ENCODE data around the gene LILRA1.
"Not testable (repeated sequence)": the region's sequence is repeated elsewhere in the genome, so short reads cannot be mapped to it uniquely, and the experiment has no call there.

LILRA1 gene

GRCh38 chr19:54586397-54586796 is 7.0 kb upstream of the LILRA1 start:
- H3K9me3 ChIP-seq (ENCODE audit: low read length) = no peaks in the 10 kb centered on the region
- H3K27ac ChIP-seq (ENCODE audit: low read depth, low read length) = no peak overlapping the region
- no peaks in the 10 kb centered on the region for H3K36me3 ChIP-seq (ENCODE audit: insufficient read depth, low read length)
- no peaks in the 10 kb centered on the region for H3K27me3 ChIP-seq (ENCODE audit: control insufficient read depth in 1 of 2, insufficient read depth in 2 of 2, low read length in 2 of 2)
- H3K4me1 ChIP-seq (ENCODE audit: insufficient read depth, low read length) = no peaks in the 10 kb centered on the region
- no peak overlapping the region for H3K9ac ChIP-seq (ENCODE audit: low read length)
- H3K4me3 ChIP-seq (ENCODE audit: low read depth in 1 of 2, low read length in 2 of 2) = no peak overlapping the region

- H3K4me1 ChIP-seq (ENCODE audit: insufficient read depth, low read length) = no peaks in the 10 kb centered on the region
- no peak overlapping the region for H3K4me3 ChIP-seq (ENCODE audit: low read depth in 1 of 2, low read length in 2 of 2)
- H3K27ac ChIP-seq (ENCODE audit: low read depth, low read length) = no peak overlapping the region
- H3K9me3 ChIP-seq (ENCODE audit: low read length) = no peaks in the 10 kb centered on the region
- H3K9ac ChIP-seq (ENCODE audit: low read length) = no peak overlapping the region
- no peaks in the 10 kb centered on the region for H3K27me3 ChIP-seq (ENCODE audit: control insufficient read depth in 1 of 2, insufficient read depth in 2 of 2, low read length in 2 of 2)
- H3K36me3 ChIP-seq (ENCODE audit: insufficient read depth, low read length) = no peaks in the 10 kb centered on the region
These were observed 6.4 kb upstream of the LILRA1 start for GRCh38 chr19:54587026-54587425.

GRCh38 chr19:54593931-54594626 is 647 bp downstream of the LILRA1 start:
- not testable (repeated sequence) for H3K4me3 ChIP-seq (ENCODE audit: low read depth in 1 of 2, low read length in 2 of 2); H3K36me3 ChIP-seq (ENCODE audit: insufficient read depth, low read length); H3K4me1 ChIP-seq (ENCODE audit: insufficient read depth, low read length); H3K27me3 ChIP-seq (ENCODE audit: control insufficient read depth in 1 of 2, insufficient read depth in 2 of 2, low read length in 2 of 2); H3K9ac ChIP-seq (ENCODE audit: low read length); H3K27ac ChIP-seq (ENCODE audit: low read depth, low read length); H3K9me3 ChIP-seq (ENCODE audit: low read length)

GRCh38 chr19:54594737-54595136 is 1.3 kb downstream of the LILRA1 start:
- Histone ChIP-seq H3K4me3 (ENCODE audit: low read depth in 1 of 2, low read length in 2 of 2) (no peak overlapping the region), H3K9me3 (ENCODE audit: low read length) (no peaks in the 10 kb centered on the region), H3K27ac (ENCODE audit: low read depth, low read length) (no peak overlapping the region), H3K27me3 (ENCODE audit: control insufficient read depth in 1 of 2, insufficient read depth in 2 of 2, low read length in 2 of 2) (no peaks in the 10 kb centered on the region), H3K4me1 (ENCODE audit: insufficient read depth, low read length) (no peaks in the 10 kb centered on the region), H3K36me3 (ENCODE audit: insufficient read depth, low read length) (no peaks in the 10 kb centered on the region), H3K9ac (ENCODE audit: low read length) (no peak overlapping the region)

GRCh38 chr19:54595680-54596436 is 2.4 kb downstream of the LILRA1 start:
- H3K27ac ChIP-seq (ENCODE audit: low read depth, low read length); H3K4me1 ChIP-seq (ENCODE audit: insufficient read depth, low read length); H3K4me3 ChIP-seq (ENCODE audit: low read depth in 1 of 2, low read length in 2 of 2); H3K36me3 ChIP-seq (ENCODE audit: insufficient read depth, low read length); H3K27me3 ChIP-seq (ENCODE audit: control insufficient read depth in 1 of 2, insufficient read depth in 2 of 2, low read length in 2 of 2); H3K9me3 ChIP-seq (ENCODE audit: low read length); H3K9ac ChIP-seq (ENCODE audit: low read length): not testable (repeated sequence)

GRCh38 chr19:54600212-54600611 is 6.8 kb downstream of the LILRA1 start:
- Histone ChIP-seq H3K27ac (ENCODE audit: low read depth, low read length) (no peak overlapping the region), H3K4me3 (ENCODE audit: low read depth in 1 of 2, low read length in 2 of 2) (no peak overlapping the region), H3K4me1 (ENCODE audit: insufficient read depth, low read length) (no peaks in the 10 kb centered on the region), H3K36me3 (ENCODE audit: insufficient read depth, low read length) (no peaks in the 10 kb centered on the region), H3K9ac (ENCODE audit: low read length) (no peak overlapping the region), H3K9me3 (ENCODE audit: low read length) (peaks cover 3% of the 10 kb centered on the region), H3K27me3 (ENCODE audit: control insufficient read depth in 1 of 2, insufficient read depth in 2 of 2, low read length in 2 of 2) (no peaks in the 10 kb centered on the region)

GRCh38 chr19:54606230-54606629 is 12.8 kb downstream of the LILRA1 start:
- H3K9ac ChIP-seq (ENCODE audit: low read length) = no peak overlapping the region
- H3K9me3 ChIP-seq (ENCODE audit: low read length) = peaks cover 3% of the 10 kb centered on the region
- no peaks in the 10 kb centered on the region for H3K27me3 ChIP-seq (ENCODE audit: control insufficient read depth in 1 of 2, insufficient read depth in 2 of 2, low read length in 2 of 2)
- H3K4me1 ChIP-seq (ENCODE audit: insufficient read depth, low read length) = no peaks in the 10 kb centered on the region
- no peak overlapping the region for H3K4me3 ChIP-seq (ENCODE audit: low read depth in 1 of 2, low read length in 2 of 2)
- H3K36me3 ChIP-seq (ENCODE audit: insufficient read depth, low read length) = no peaks in the 10 kb centered on the region
- H3K27ac ChIP-seq (ENCODE audit: low read depth, low read length) = no peak overlapping the region

GRCh38 chr19:54606891-54607784 is 13.7 kb downstream of the LILRA1 start:
- Histone ChIP-seq H3K36me3 (ENCODE audit: insufficient read depth, low read length) (no peaks in the 10 kb centered on the region), H3K4me3 (ENCODE audit: low read depth in 1 of 2, low read length in 2 of 2) (no peak overlapping the region), H3K4me1 (ENCODE audit: insufficient read depth, low read length) (no peaks in the 10 kb centered on the region), H3K9ac (ENCODE audit: low read length) (no peak overlapping the region), H3K27me3 (ENCODE audit: control insufficient read depth in 1 of 2, insufficient read depth in 2 of 2, low read length in 2 of 2) (no peaks in the 10 kb centered on the region), H3K9me3 (ENCODE audit: low read length) (peaks cover 3% of the 10 kb centered on the region), H3K27ac (ENCODE audit: low read depth, low read length) (no peak overlapping the region)

GRCh38 chr19:54607785-54608150 is 14.3 kb downstream of the LILRA1 start:
- no peak overlapping the region for H3K9ac ChIP-seq (ENCODE audit: low read length)
- peaks cover 3% of the 10 kb centered on the region for H3K9me3 ChIP-seq (ENCODE audit: low read length)
- no peaks in the 10 kb centered on the region for H3K36me3 ChIP-seq (ENCODE audit: insufficient read depth, low read length)

GRCh38 chr19:54608205-54608604 is 14.8 kb downstream of the LILRA1 start:
- no peak overlapping the region for H3K27ac ChIP-seq (ENCODE audit: low read depth, low read length)
- H3K4me1 ChIP-seq (ENCODE audit: insufficient read depth, low read length) = no peaks in the 10 kb centered on the region
- peaks cover 3% of the 10 kb centered on the region for H3K9me3 ChIP-seq (ENCODE audit: low read length)
- H3K4me3 ChIP-seq (ENCODE audit: low read depth in 1 of 2, low read length in 2 of 2) = no peak overlapping the region
- H3K9ac ChIP-seq (ENCODE audit: low read length) = no peak overlapping the region
- H3K27me3 ChIP-seq (ENCODE audit: control insufficient read depth in 1 of 2, insufficient read depth in 2 of 2, low read length in 2 of 2) = no peaks in the 10 kb centered on the region
- no peaks in the 10 kb centered on the region for H3K36me3 ChIP-seq (ENCODE audit: insufficient read depth, low read length)

More at GRCh38 chr19:54607785-54608150, 14.3 kb downstream of the LILRA1 start:
- no peaks in the 10 kb centered on the region for H3K27me3 ChIP-seq (ENCODE audit: control insufficient read depth in 1 of 2, insufficient read depth in 2 of 2, low read length in 2 of 2)
- H3K4me1 ChIP-seq (ENCODE audit: insufficient read depth, low read length) = no peaks in the 10 kb centered on the region
- H3K27ac ChIP-seq (ENCODE audit: low read depth, low read length) = no peak overlapping the region
- H3K4me3 ChIP-seq (ENCODE audit: low read depth in 1 of 2, low read length in 2 of 2) = no peak overlapping the region

- Histone ChIP-seq H3K4me1 (ENCODE audit: insufficient read depth, low read length) (no peaks in the 10 kb centered on the region), H3K9me3 (ENCODE audit: low read length) (peaks cover 3% of the 10 kb centered on the region), H3K4me3 (ENCODE audit: low read depth in 1 of 2, low read length in 2 of 2) (no peak overlapping the region), H3K36me3 (ENCODE audit: insufficient read depth, low read length) (no peaks in the 10 kb centered on the region), H3K27me3 (ENCODE audit: control insufficient read depth in 1 of 2, insufficient read depth in 2 of 2, low read length in 2 of 2) (no peaks in the 10 kb centered on the region), H3K9ac (ENCODE audit: low read length) (no peak overlapping the region), H3K27ac (ENCODE audit: low read depth, low read length) (no peak overlapping the region)
These were observed 15.4 kb downstream of the LILRA1 start for GRCh38 chr19:54608792-54609191.

Data from muscle layer of colon (tissue), 2 donors.